Liver (tissue), 3 donors: Measurements from ENCODE around the gene ELP5.

Experiments
- ATF3 ChIP-seq: IDR thresholded peaks from 2 replicates; pipeline ENCODE4 v1.6.1; 2016; ENCODE audit warnings: antibody characterized with exemption
- CTCF ChIP-seq: fragments of 150-350 bp; IDR thresholded peaks from 2 replicates; pipeline ENCODE4 v1.5.1; 2017; ENCODE audit warnings: improper control_type of control experiment, low read depth, low read length; ENCODE audit not compliant: missing input control
- FOXA2 ChIP-seq: IDR thresholded peaks from 2 replicates; pipeline ENCODE4 v1.6.1; 2016; ENCODE audit warnings: antibody characterized with exemption
- JUND ChIP-seq, 2 donors: IDR thresholded peaks; 2 replicates each; pipeline ENCODE4 v1.6.1; 2016; ENCODE audit warnings: antibody characterized with exemption in 2 of 2
- MAX ChIP-seq: IDR thresholded peaks from 2 replicates; pipeline ENCODE4 v1.6.1; 2016; ENCODE audit warnings: antibody characterized with exemption
- RXRA ChIP-seq, 2 donors: IDR thresholded peaks; 2 replicates each; pipeline ENCODE4 v1.6.1; 2017 to 2018; ENCODE audit warnings: antibody characterized with exemption in 2 of 2, mild to moderate bottlenecking in 1 of 2
- SP1 ChIP-seq: IDR thresholded peaks from 2 replicates; pipeline ENCODE4 v1.6.1; 2018; ENCODE audit warnings: antibody characterized with exemption, mild to moderate bottlenecking
- TAF1 ChIP-seq: conservative IDR thresholded peaks from 2 replicates; pipeline ENCODE4 v1.6.1; 2016; ENCODE audit warnings: antibody characterized with exemption, mild to moderate bottlenecking
- TF ChIP-seq, protein P1 (sequence below): IDR thresholded peaks from 2 replicates; pipeline ENCODE4 v1.6.1; 2016; ENCODE audit warnings: antibody characterized with exemption, mild to moderate bottlenecking
- donor health status: healthy.
- donor health status: healthy.

- TF ChIP-seq CTCF = no peak
- TF ChIP-seq TAF1 = no peak
- no peak for TF ChIP-seq RXRA (IDR thresholded peaks at IDR 0.05)
- no peak for TF ChIP-seq FOXA2
- TF ChIP-seq, protein P1, sequence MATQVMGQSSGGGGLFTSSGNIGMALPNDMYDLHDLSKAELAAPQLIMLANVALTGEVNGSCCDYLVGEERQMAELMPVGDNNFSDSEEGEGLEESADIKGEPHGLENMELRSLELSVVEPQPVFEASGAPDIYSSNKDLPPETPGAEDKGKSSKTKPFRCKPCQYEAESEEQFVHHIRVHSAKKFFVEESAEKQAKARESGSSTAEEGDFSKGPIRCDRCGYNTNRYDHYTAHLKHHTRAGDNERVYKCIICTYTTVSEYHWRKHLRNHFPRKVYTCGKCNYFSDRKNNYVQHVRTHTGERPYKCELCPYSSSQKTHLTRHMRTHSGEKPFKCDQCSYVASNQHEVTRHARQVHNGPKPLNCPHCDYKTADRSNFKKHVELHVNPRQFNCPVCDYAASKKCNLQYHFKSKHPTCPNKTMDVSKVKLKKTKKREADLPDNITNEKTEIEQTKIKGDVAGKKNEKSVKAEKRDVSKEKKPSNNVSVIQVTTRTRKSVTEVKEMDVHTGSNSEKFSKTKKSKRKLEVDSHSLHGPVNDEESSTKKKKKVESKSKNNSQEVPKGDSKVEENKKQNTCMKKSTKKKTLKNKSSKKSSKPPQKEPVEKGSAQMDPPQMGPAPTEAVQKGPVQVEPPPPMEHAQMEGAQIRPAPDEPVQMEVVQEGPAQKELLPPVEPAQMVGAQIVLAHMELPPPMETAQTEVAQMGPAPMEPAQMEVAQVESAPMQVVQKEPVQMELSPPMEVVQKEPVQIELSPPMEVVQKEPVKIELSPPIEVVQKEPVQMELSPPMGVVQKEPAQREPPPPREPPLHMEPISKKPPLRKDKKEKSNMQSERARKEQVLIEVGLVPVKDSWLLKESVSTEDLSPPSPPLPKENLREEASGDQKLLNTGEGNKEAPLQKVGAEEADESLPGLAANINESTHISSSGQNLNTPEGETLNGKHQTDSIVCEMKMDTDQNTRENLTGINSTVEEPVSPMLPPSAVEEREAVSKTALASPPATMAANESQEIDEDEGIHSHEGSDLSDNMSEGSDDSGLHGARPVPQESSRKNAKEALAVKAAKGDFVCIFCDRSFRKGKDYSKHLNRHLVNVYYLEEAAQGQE = no peak
- TF ChIP-seq ATF3 = no peak
- no peak for TF ChIP-seq JUND (IDR thresholded peaks at IDR 0.05)
- TF ChIP-seq MAX = no peak
- TF ChIP-seq SP1 = no peak
Measured at GRCh38 chr17:7290685-7291084, 38.7 kb downstream of the ELP5 start.
